Measurements from ENCODE around the gene CAP1.

The CAP1 gene

DNA sequence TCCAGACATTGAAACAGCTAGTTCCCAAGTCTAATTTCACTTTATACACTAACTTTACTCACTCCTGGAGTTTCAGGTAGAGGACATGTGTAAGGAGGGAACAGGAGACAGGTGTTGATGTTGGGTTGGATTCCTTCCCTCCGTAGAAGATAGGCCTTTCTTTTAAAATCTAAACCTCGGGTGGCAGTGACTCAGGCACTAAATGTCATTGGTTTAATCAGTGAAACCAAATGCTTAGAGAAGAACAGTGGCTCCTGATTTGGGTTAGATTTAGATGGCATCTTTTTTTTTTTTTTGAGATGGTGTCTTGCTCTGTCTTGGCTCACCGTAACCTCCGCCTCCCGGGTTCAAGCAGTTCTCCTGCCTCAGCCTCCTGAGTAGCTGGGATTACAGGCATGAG, 7.2 kb downstream of the CAP1 start:
- no peak overlapping the region for H3K4me3 ChIP-seq (replicated peaks; ENCODE audit: low read depth, low read length)
- DNase-seq (ENCODE audit: extremely low read depth, low read depth), result no peak
- TF ChIP-seq, protein P1, sequence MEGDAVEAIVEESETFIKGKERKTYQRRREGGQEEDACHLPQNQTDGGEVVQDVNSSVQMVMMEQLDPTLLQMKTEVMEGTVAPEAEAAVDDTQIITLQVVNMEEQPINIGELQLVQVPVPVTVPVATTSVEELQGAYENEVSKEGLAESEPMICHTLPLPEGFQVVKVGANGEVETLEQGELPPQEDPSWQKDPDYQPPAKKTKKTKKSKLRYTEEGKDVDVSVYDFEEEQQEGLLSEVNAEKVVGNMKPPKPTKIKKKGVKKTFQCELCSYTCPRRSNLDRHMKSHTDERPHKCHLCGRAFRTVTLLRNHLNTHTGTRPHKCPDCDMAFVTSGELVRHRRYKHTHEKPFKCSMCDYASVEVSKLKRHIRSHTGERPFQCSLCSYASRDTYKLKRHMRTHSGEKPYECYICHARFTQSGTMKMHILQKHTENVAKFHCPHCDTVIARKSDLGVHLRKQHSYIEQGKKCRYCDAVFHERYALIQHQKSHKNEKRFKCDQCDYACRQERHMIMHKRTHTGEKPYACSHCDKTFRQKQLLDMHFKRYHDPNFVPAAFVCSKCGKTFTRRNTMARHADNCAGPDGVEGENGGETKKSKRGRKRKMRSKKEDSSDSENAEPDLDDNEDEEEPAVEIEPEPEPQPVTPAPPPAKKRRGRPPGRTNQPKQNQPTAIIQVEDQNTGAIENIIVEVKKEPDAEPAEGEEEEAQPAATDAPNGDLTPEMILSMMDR (IDR thresholded peaks at IDR 0.05; ENCODE audit: low read depth, low read length, missing control alignments), result no peak

DNA sequence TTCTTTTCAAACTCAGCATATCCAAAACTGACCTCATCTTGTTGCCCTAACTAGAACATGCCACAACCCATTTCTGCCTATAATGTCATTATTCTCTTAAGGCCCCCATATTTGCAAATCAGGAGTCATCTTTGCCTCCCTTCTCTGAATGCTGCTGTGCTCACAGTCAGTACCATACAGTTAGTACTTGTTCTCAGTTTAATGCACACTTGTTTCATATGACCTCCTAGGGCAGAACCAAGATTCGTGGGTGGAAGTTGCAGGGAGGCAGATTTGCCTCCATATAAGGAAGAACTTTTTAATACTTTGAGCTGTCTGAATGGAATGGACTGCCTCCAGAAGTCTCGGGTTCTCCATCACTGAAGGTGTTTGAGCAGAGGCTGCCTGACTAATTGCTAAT, 9.2 kb downstream of the CAP1 start:
- TF ChIP-seq, protein P1 (IDR thresholded peaks at IDR 0.05; ENCODE audit: low read depth, low read length, missing control alignments), result no peak
- no peak overlapping the region for H3K4me3 ChIP-seq (replicated peaks; ENCODE audit: low read depth, low read length)
- DNase-seq (ENCODE audit: extremely low read depth, low read depth), result no peak

DNA sequence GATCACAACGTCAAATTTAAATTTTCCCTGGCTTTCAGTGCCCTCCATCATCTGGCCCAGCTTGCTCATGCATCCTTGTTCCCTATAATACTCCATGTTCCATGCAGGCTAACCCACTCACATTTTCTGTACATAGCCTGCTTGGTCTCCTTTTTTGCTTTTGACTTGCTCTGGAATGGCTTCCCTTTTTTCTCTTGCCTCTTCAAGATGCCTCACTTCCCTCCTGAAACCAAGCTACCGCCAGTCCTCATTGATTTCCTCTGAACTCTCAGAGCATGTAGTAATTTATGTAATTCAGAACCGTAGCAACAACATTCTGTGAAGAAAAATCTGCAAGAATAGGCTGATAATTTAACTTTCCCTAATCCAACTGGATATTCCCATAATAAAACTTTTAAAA, 10.3 kb downstream of the CAP1 start:
- no peak for DNase-seq (ENCODE audit: extremely low read depth, low read depth)
- TF ChIP-seq, protein P1 (IDR thresholded peaks at IDR 0.05; ENCODE audit: low read depth, low read length, missing control alignments), result no peak
- no peak overlapping the region for H3K4me3 ChIP-seq (replicated peaks; ENCODE audit: low read depth, low read length)

DNA sequence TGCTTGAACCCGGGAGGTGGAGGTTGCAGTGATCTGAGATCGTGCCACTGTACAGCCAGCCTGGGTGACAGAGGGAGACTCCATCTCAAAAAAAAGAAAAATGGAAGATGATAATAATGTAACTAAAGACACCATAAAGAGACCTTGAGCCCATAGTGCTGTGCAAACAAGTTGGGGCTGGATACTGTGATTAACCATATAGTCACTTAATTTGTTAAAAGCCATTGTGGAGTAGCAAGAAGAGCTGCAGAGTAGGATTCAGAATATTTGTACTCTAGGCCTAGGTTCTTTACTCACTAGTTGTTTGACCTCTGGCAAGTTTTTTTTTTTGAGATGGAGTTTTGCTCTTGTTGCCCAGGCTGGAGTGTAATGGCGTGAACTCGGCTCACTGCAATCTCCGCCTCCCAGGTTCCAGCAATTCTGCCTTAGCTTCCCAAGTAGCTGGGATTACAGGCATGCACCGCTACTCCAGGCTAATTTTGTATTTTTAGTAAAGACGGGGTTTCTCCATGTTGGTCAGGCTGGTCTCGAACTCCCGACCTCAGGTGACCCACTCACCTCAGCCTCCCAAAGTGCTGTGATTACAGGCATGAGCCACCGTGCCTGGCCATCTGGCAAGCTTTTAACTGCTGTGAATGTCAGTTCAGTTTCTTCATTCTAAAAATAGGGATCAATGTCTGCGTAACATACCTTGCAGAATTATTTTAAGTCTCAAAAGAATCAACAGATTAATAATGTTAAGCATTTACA, 12.8 kb downstream of the CAP1 start:
- DNase-seq (ENCODE audit: extremely low read depth, low read depth), result no peak
- no peak overlapping the region for H3K4me3 ChIP-seq (replicated peaks; ENCODE audit: low read depth, low read length)
- TF ChIP-seq, protein P1 (IDR thresholded peaks at IDR 0.05; ENCODE audit: low read depth, low read length, missing control alignments), result no peak

DNA sequence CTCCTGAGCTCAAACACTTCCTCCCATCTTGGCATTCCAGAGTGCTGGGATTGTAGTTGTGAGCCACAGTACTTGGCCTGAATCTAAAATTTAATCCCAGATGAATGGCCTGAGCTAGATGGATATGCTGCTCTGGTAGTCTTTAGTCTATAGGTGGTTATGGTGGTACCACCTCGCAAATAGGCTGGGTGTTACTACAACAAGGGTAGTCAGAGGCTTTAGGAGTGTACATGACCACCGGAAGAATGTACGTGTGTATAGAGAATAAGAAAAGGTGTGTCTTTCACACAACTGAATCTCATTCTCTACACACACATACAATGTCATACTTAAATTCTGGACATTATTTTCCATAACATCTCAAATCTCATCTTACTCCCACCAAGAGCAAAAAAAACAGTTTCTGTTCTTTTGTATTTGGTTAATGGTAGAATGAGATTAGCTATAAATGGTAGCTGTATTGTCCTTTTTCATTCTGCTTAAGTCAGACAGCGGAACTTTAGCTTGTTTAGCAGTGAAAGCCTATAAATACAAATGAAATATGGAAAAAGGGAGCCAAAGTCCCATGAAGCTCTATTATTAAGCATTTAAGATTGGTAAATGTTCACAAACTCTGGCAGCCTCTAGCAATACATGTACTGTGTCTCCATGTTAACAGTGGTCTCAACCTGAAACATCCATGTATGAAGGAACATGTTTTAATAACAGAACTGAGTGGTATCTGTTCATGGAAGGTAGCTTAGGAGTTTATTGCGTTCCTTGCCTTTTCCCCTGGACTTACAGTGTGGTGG, 16.2 kb downstream of the CAP1 start:
- TF ChIP-seq, protein P1 (IDR thresholded peaks at IDR 0.05; ENCODE audit: low read depth, low read length, missing control alignments), result no peak
- no peak overlapping the region for H3K4me3 ChIP-seq (replicated peaks; ENCODE audit: low read depth, low read length)
- no peak for DNase-seq (ENCODE audit: extremely low read depth, low read depth)

DNA sequence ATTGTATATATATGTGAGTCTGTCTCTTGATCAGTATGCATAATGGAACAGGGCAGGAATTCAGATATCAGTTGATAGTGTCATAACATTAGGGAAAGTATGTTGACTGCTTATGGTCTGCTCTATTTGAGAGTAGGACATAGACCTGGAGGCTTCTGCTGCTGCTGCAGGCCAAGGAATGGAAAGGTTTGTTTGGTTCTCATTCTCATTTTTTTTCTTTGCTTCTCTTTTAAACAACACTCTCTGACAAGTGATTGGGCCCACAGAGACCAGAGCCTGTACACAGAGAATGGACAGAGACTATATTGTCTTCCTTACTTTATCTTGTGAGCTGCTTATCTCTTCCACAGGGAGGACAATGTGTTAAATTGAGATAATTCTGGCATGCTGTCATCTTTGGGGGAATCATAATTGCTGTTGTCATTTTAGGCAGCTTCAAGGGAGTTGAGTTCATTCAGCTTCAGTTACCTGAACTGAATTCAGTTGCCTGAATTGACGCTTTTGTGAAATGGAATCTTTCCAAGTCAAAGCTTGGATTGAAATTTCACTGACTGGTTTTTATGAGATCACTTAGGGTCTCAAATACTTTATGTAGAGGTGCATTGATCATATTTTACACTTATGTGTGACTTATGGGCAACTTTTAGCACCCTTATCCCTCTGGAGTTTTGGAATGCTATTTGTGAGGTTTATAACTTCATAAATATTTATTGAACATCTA, 16.9 kb downstream of the CAP1 start:
- no peak for DNase-seq (ENCODE audit: extremely low read depth, low read depth)
- TF ChIP-seq, protein P1 (IDR thresholded peaks at IDR 0.05; ENCODE audit: low read depth, low read length, missing control alignments), result no peak
- no peak overlapping the region for H3K4me3 ChIP-seq (replicated peaks; ENCODE audit: low read depth, low read length)
